ENCODE results near the gene CDS2. TPM values are rescaled to one million over a fixed set of nuclear protein-coding genes. Genes with fewer than 3 reads are reported as not detected.
A peak's percentile ranks its signal among the peaks of the same experiment; 100 is the strongest.

Gene CDS2
- total and polyA plus RNA-seq, 4 experiments from 2014 or later: 53.7 to 59.8 (median 58.2) TPM

- Histone ChIP-seq H3K9me3 (ENCODE audit: control insufficient read depth in 1 of 2, low read length in 2 of 2) (no peaks in the 10 kb centered on the region), H3K27ac (ENCODE audit: low read depth, low read length) (no peak overlapping the region), H3K27me3 (ENCODE audit: insufficient read depth, low read length) (no peaks in the 10 kb centered on the region), H3K4me1 (ENCODE audit: insufficient read depth, low read length) (peaks cover 39% of the 10 kb centered on the region), H3K36me3 (ENCODE audit: insufficient read depth, low read length) (no peaks in the 10 kb centered on the region), H3K4me3 (ENCODE audit: low read length in 2 of 2) (no peak overlapping the region)
- intact Hi-C loops (cut with micrococcal nuclease): no loop called here
- peaks cover 12 to 20% of the 10 kb centered on the region in 2 donors for H3K36me3 Mint-ChIP-seq
- peaks cover 47 to 86% (median 68%) of the 10 kb centered on the region in 4 donors for H3K4me1 Mint-ChIP-seq
- no peaks in the 10 kb centered on the region for H3K9me3 Mint-ChIP-seq
- POLR2A ChIA-PET (ENCODE audit: partially characterized antibody): no interaction called here
- H3K4me3 Mint-ChIP-seq: peak overlapping the region in 1 of 8 donors; percentile 27
- no peaks in the 10 kb centered on the region for H3K27me3 Mint-ChIP-seq
- no peak for DNase-seq
- CTCF ChIA-PET (ENCODE audit: partially characterized antibody): no interaction called here
- peak overlapping the region in 3 of 7 donors; percentile 32 to 66 (median 37) for H3K27ac Mint-ChIP-seq
These were observed 23.6 kb downstream of the CDS2 start for GRCh38 chr20:5150226-5151076.

- Mint-ChIP-seq H3K27ac (no peak overlapping the region), H3K36me3 (peaks cover 14 to 15% of the 10 kb centered on the region in 2 donors), H3K4me3 (no peak overlapping the region), H3K9me3 (no peaks in the 10 kb centered on the region), H3K4me1 (peaks cover 51 to 84% (median 69%) of the 10 kb centered on the region in 4 donors), H3K27me3 (no peaks in the 10 kb centered on the region)
- ChIA-PET POLR2A (ENCODE audit: partially characterized antibody) (no interaction called here), CTCF (ENCODE audit: partially characterized antibody) (no interaction called here)
- no peak for DNase-seq
- H3K27ac ChIP-seq (ENCODE audit: low read depth, low read length): no peak overlapping the region
- peaks cover 36% of the 10 kb centered on the region for H3K4me1 ChIP-seq (ENCODE audit: insufficient read depth, low read length)
- no peaks in the 10 kb centered on the region for H3K27me3 ChIP-seq (ENCODE audit: insufficient read depth, low read length)
- intact Hi-C loops (cut with micrococcal nuclease): no loop called here
- H3K4me3 ChIP-seq (ENCODE audit: low read length in 2 of 2): no peak overlapping the region
- no peaks in the 10 kb centered on the region for H3K9me3 ChIP-seq (ENCODE audit: control insufficient read depth in 1 of 2, low read length in 2 of 2)
- no peaks in the 10 kb centered on the region for H3K36me3 ChIP-seq (ENCODE audit: insufficient read depth, low read length)
These were observed 26.3 kb downstream of the CDS2 start for GRCh38 chr20:5153152-5153467.

GRCh38 chr20:5153612-5154542 lies 27.1 kb downstream of the CDS2 start:
- intact Hi-C loops (cut with micrococcal nuclease): no loop called here
- Mint-ChIP-seq H3K4me3 (no peak overlapping the region), H3K36me3 (peaks cover 14 to 15% of the 10 kb centered on the region in 2 donors), H3K9me3 (no peaks in the 10 kb centered on the region), H3K4me1 (peaks cover 46 to 83% (median 66%) of the 10 kb centered on the region in 4 donors), H3K27me3 (no peaks in the 10 kb centered on the region), H3K27ac (peak overlapping the region in 1 of 7 donors; percentile 17)
- H3K27ac ChIP-seq (ENCODE audit: low read depth, low read length): no peak overlapping the region
- POLR2A ChIA-PET (ENCODE audit: partially characterized antibody): no interaction called here
- H3K36me3 ChIP-seq (ENCODE audit: insufficient read depth, low read length): no peaks in the 10 kb centered on the region
- no peak for DNase-seq
- H3K9me3 ChIP-seq (ENCODE audit: control insufficient read depth in 1 of 2, low read length in 2 of 2): no peaks in the 10 kb centered on the region
- H3K4me3 ChIP-seq (ENCODE audit: low read length in 2 of 2): no peak overlapping the region
- no peaks in the 10 kb centered on the region for H3K27me3 ChIP-seq (ENCODE audit: insufficient read depth, low read length)
- peaks cover 36% of the 10 kb centered on the region for H3K4me1 ChIP-seq (ENCODE audit: insufficient read depth, low read length)
- CTCF ChIA-PET (ENCODE audit: partially characterized antibody): no interaction called here

- H3K4me1 Mint-ChIP-seq: peaks cover 46 to 78% (median 63%) of the 10 kb centered on the region in 4 donors
- Histone ChIP-seq H3K4me3 (ENCODE audit: low read length in 2 of 2) (no peak overlapping the region), H3K4me1 (ENCODE audit: insufficient read depth, low read length) (peaks cover 36% of the 10 kb centered on the region), H3K36me3 (ENCODE audit: insufficient read depth, low read length) (no peaks in the 10 kb centered on the region), H3K9me3 (ENCODE audit: control insufficient read depth in 1 of 2, low read length in 2 of 2) (no peaks in the 10 kb centered on the region), H3K27ac (ENCODE audit: low read depth, low read length) (no peak overlapping the region), H3K27me3 (ENCODE audit: insufficient read depth, low read length) (no peaks in the 10 kb centered on the region)
- H3K27ac Mint-ChIP-seq: peak overlapping the region in 2 of 7 donors; percentile 17 to 22
- H3K27me3 Mint-ChIP-seq: no peaks in the 10 kb centered on the region
- intact Hi-C loops (cut with micrococcal nuclease): no loop called here
- CTCF ChIA-PET (ENCODE audit: partially characterized antibody): interaction anchor here (1.1 to 1.8 kb wide), 2 partner anchors 11 to 69 kb away, joined by 3 to 6 read pairs; no protein-coding TSS in a partner anchor
- peaks cover 14 to 15% of the 10 kb centered on the region in 2 donors for H3K36me3 Mint-ChIP-seq
- H3K9me3 Mint-ChIP-seq: no peaks in the 10 kb centered on the region
- POLR2A ChIA-PET (ENCODE audit: partially characterized antibody): no interaction called here
- H3K4me3 Mint-ChIP-seq: no peak overlapping the region
- DNase-seq: no peak
These were observed 27.7 kb downstream of the CDS2 start for GRCh38 chr20:5154543-5154925.

- intact Hi-C loops (cut with micrococcal nuclease): no loop called here
- no peaks in the 10 kb centered on the region for H3K36me3 ChIP-seq (ENCODE audit: insufficient read depth, low read length)
- no peak for DNase-seq
- Mint-ChIP-seq H3K4me1 (peaks cover 49 to 78% (median 64%) of the 10 kb centered on the region in 4 donors), H3K27ac (peak overlapping the region in 2 of 7 donors; percentile 61 to 67), H3K9me3 (no peaks in the 10 kb centered on the region), H3K27me3 (no peaks in the 10 kb centered on the region), H3K4me3 (no peak overlapping the region), H3K36me3 (peaks cover 14 to 15% of the 10 kb centered on the region in 2 donors)
- no peaks in the 10 kb centered on the region for H3K27me3 ChIP-seq (ENCODE audit: insufficient read depth, low read length)
- no peak overlapping the region for H3K27ac ChIP-seq (ENCODE audit: low read depth, low read length)
- ChIA-PET CTCF (ENCODE audit: partially characterized antibody) (interaction anchor here (1.1 to 1.8 kb wide), 3 partner anchors 10 to 68 kb away, joined by 3 to 6 read pairs (median 6); partner anchors contain the start of gene CDS2), POLR2A (ENCODE audit: partially characterized antibody) (no interaction called here)
- no peak overlapping the region for H3K4me3 ChIP-seq (ENCODE audit: low read length in 2 of 2)
- H3K4me1 ChIP-seq (ENCODE audit: insufficient read depth, low read length): peaks cover 31% of the 10 kb centered on the region
- H3K9me3 ChIP-seq (ENCODE audit: control insufficient read depth in 1 of 2, low read length in 2 of 2): no peaks in the 10 kb centered on the region
These were observed 28.6 kb downstream of the CDS2 start for GRCh38 chr20:5155404-5155803.

GRCh38 chr20:5156675-5157448 lies 30.1 kb downstream of the CDS2 start:
- intact Hi-C loops (cut with micrococcal nuclease): no loop called here

More at GRCh38 chr20:5156675-5157448, 30.1 kb downstream of the CDS2 start:
- Histone ChIP-seq H3K9me3 (ENCODE audit: control insufficient read depth in 1 of 2, low read length in 2 of 2) (no peaks in the 10 kb centered on the region), H3K36me3 (ENCODE audit: insufficient read depth, low read length) (no peaks in the 10 kb centered on the region), H3K27me3 (ENCODE audit: insufficient read depth, low read length) (no peaks in the 10 kb centered on the region), H3K27ac (ENCODE audit: low read depth, low read length) (no peak overlapping the region), H3K4me3 (ENCODE audit: low read length in 2 of 2) (no peak overlapping the region), H3K4me1 (ENCODE audit: insufficient read depth, low read length) (peaks cover 28% of the 10 kb centered on the region)
- Mint-ChIP-seq H3K27ac (peak overlapping the region in 4 of 7 donors; percentile 13 to 86 (median 62)), H3K27me3 (no peaks in the 10 kb centered on the region), H3K9me3 (no peaks in the 10 kb centered on the region), H3K4me1 (peaks cover 56 to 85% (median 70%) of the 10 kb centered on the region in 4 donors), H3K4me3 (no peak overlapping the region), H3K36me3 (peaks cover 12 to 14% of the 10 kb centered on the region in 2 donors)
- POLR2A ChIA-PET (ENCODE audit: partially characterized antibody): no interaction called here
- no peak for DNase-seq
- CTCF ChIA-PET (ENCODE audit: partially characterized antibody): interaction anchor here (1.0 to 1.7 kb wide), 4 partner anchors 10 to 49 kb away, joined by 3 to 7 read pairs (median 5); partner anchors contain the start of gene CDS2

All from CD4-positive, alpha-beta memory T cell (primary cell).